WTC11 (cell line): ENCODE measurements around the gene ZCWPW2. TPM values are rescaled to one million over a fixed set of nuclear protein-coding genes. Genes with fewer than 3 reads are reported as not detected.

Experiments used
- ATAC-seq: fragments of 200-7000 bp; cut with Tn5 transposase; 2 replicates; pipeline ENCODE4 v1.10.0; 2021; ENCODE audit warnings: mild to moderate bottlenecking, moderate library complexity
- Bru-seq: library from RNA; stranded (reverse); fragments of 400-500 nt; gene quantifications from one replicate; lab custom pipeline; 2021; lab: Mats Ljungman, UMichigan
- CTCF ChIA-PET: fragments of 300-600 bp; sonication (Branson Sonifier 250); formaldehyde crosslinking; loops from one replicate; lab custom pipeline; 2021; ENCODE audit warnings: antibody characterized with exemption; lab: Charles Lee
- POLR2A ChIA-PET: fragments of 350-600 bp; sonication (Branson Sonifier 250); formaldehyde crosslinking; loops from one replicate; lab custom pipeline; 2021; ENCODE audit warnings: antibody characterized with exemption; lab: Charles Lee
- DNase-seq: peaks from one replicate; pipeline ENCODE4 v3.0.0; 2021; ENCODE audit warnings: low spot score
- H3K27ac Mint-ChIP-seq: 2 replicates; pipeline ENCODE4 v1.8.0; 2021; ENCODE audit warnings: mixed read lengths
- H3K27me3 Mint-ChIP-seq: 2 replicates; pipeline ENCODE4 v1.8.0; 2021; ENCODE audit warnings: low read depth, mild to moderate bottlenecking, moderate library complexity, mixed read lengths
- H3K36me3 Mint-ChIP-seq: 2 replicates; pipeline ENCODE4 v1.8.0; 2021; ENCODE audit warnings: mixed read lengths
- H3K4me1 Mint-ChIP-seq: 2 replicates; pipeline ENCODE4 v1.8.0; 2022; ENCODE audit warnings: mixed read lengths
- H3K4me3 Mint-ChIP-seq: 2 replicates; pipeline ENCODE4 v1.8.0; 2021; ENCODE audit warnings: mild to moderate bottlenecking, moderate library complexity, mixed read lengths
- H3K9me3 Mint-ChIP-seq: 2 replicates; pipeline ENCODE4 v1.8.0; 2021; ENCODE audit warnings: mixed read lengths
- CBFB ChIP-seq: sonication (generic); formaldehyde crosslinking; IDR thresholded peaks from 2 replicates; pipeline ENCODE4 v1.8.1; 2022; ENCODE audit warnings: mild to moderate bottlenecking, low read depth, missing genetic modification reagents
- ELF4 ChIP-seq: sonication (generic); formaldehyde crosslinking; IDR thresholded peaks from 2 replicates; pipeline ENCODE4 v1.8.1; 2022; ENCODE audit warnings: low read depth, mild to moderate bottlenecking, moderate library complexity, missing genetic modification reagents
- ESRRA ChIP-seq: sonication (generic); formaldehyde crosslinking; IDR thresholded peaks from 2 replicates; pipeline ENCODE4 v1.8.1; 2022; ENCODE audit warnings: mild to moderate bottlenecking, missing genetic modification reagents, borderline replicate concordance
- HMGA2 ChIP-seq: fragments of 250-450 bp; sonication (Bioruptor Pico); IDR thresholded peaks from 2 replicates; pipeline ENCODE4 v1.4.0; 2021; ENCODE audit warnings: mild to moderate bottlenecking, moderate library complexity
- MYBL2 ChIP-seq: sonication (generic); formaldehyde crosslinking; IDR thresholded peaks from 2 replicates; pipeline ENCODE4 v1.8.1; 2023; ENCODE audit warnings: mild to moderate bottlenecking, moderate library complexity, missing genetic modification reagents
- NR1H2 ChIP-seq: sonication (generic); formaldehyde crosslinking; IDR thresholded peaks from 2 replicates; pipeline ENCODE4 v1.9.0; 2021; ENCODE audit warnings: mild to moderate bottlenecking, moderate library complexity, missing genetic modification reagents
- OVOL2 ChIP-seq: fragments of 250-450 bp; sonication (Bioruptor Pico); IDR thresholded peaks from 2 replicates; pipeline ENCODE4 v1.9.0; 2021; ENCODE audit warnings: mild to moderate bottlenecking, borderline replicate concordance
- SMAD4 ChIP-seq: sonication (generic); formaldehyde crosslinking; IDR thresholded peaks from 2 replicates; pipeline ENCODE4 v1.8.0; 2022; ENCODE audit warnings: mild to moderate bottlenecking, missing genetic modification reagents
- SOX15 ChIP-seq: fragments of 250-450 bp; sonication (Bioruptor Pico); IDR thresholded peaks from 2 replicates; pipeline ENCODE4 v1.9.0; 2021; ENCODE audit warnings: mild to moderate bottlenecking
- TCF7 ChIP-seq: sonication (generic); formaldehyde crosslinking; IDR thresholded peaks from 2 replicates; pipeline ENCODE4 v1.8.0; 2022; ENCODE audit warnings: mild to moderate bottlenecking, low read depth, missing genetic modification reagents, moderate library complexity
- TEAD1 ChIP-seq: sonication (generic); formaldehyde crosslinking; IDR thresholded peaks from 2 replicates; pipeline ENCODE4 v1.8.0; 2022; ENCODE audit warnings: mild to moderate bottlenecking, missing genetic modification reagents
- TEAD4 ChIP-seq: sonication (generic); formaldehyde crosslinking; IDR thresholded peaks from 2 replicates; pipeline ENCODE4 v1.8.0; 2022; ENCODE audit warnings: mild to moderate bottlenecking, missing genetic modification reagents
- TP53 ChIP-seq: sonication (generic); formaldehyde crosslinking; IDR thresholded peaks from 2 replicates; pipeline ENCODE4 v1.8.1; 2023; ENCODE audit warnings: mild to moderate bottlenecking, missing genetic modification reagents
- ZNF121 ChIP-seq: sonication (generic); formaldehyde crosslinking; IDR thresholded peaks from 2 replicates; pipeline ENCODE4 v1.8.0; 2023; ENCODE audit warnings: missing genetic modification reagents
- ZNF317 ChIP-seq: sonication (generic); formaldehyde crosslinking; IDR thresholded peaks from 2 replicates; pipeline ENCODE4 v1.8.1; 2023; ENCODE audit warnings: low read depth, mild to moderate bottlenecking, moderate library complexity, missing genetic modification reagents, borderline replicate concordance
- long read RNA-seq, 3 experiments: library from RNA in 1 of 3; library from capped mRNA in 1 of 3; library from polyadenylated mRNA in 1 of 3; unstranded in 2 of 3; stranded (forward) in 1 of 3; transcript quantifications; one replicate each; pipeline ENCODE4 v2.0.0, GENCODE V29; 2021
- total RNA-seq: library from RNA; stranded (reverse); gene quantifications from 3 replicates; pipeline ENCODE4 v1.2.3, GENCODE V29; 2021
- TF ChIP-seq, protein P1 (sequence below): sonication (generic); formaldehyde crosslinking; IDR thresholded peaks from 2 replicates; pipeline ENCODE4 v1.8.1; 2022; ENCODE audit warnings: low read depth, missing genetic modification reagents, borderline replicate concordance
- TF ChIP-seq, protein P2 (sequence below): fragments of 250-450 bp; sonication (Bioruptor Pico); IDR thresholded peaks from 2 replicates; pipeline ENCODE4 v1.9.0; 2021; ENCODE audit warnings: moderate library complexity, mild to moderate bottlenecking, inconsistent platforms, borderline replicate concordance
- TF ChIP-seq, protein P3 (sequence below): sonication (generic); formaldehyde crosslinking; IDR thresholded peaks from 2 replicates; pipeline ENCODE4 v1.8.1; 2022; ENCODE audit warnings: missing genetic modification reagents, borderline replicate concordance
- TF ChIP-seq, protein P4 (sequence below): sonication (generic); formaldehyde crosslinking; IDR thresholded peaks from 2 replicates; pipeline ENCODE4 v1.8.0; 2023; ENCODE audit warnings: missing genetic modification reagents
- TF ChIP-seq, protein P5 (sequence below): fragments of 250-450 bp; sonication (Bioruptor Pico); IDR thresholded peaks from 2 replicates; pipeline ENCODE4 v2.1.2; 2022; ENCODE audit warnings: mild to moderate bottlenecking, moderate library complexity
- TF ChIP-seq, protein P6 (sequence below): sonication (generic); formaldehyde crosslinking; IDR thresholded peaks from 2 replicates; pipeline ENCODE4 v1.8.1; 2023; ENCODE audit warnings: mild to moderate bottlenecking, missing genetic modification reagents, borderline replicate concordance
- TF ChIP-seq, protein P7 (sequence below): sonication (generic); formaldehyde crosslinking; IDR thresholded peaks from 2 replicates; pipeline ENCODE4 v1.8.1; 2022; ENCODE audit warnings: mild to moderate bottlenecking, moderate library complexity, missing genetic modification reagents

ZCWPW2 gene, protein sequence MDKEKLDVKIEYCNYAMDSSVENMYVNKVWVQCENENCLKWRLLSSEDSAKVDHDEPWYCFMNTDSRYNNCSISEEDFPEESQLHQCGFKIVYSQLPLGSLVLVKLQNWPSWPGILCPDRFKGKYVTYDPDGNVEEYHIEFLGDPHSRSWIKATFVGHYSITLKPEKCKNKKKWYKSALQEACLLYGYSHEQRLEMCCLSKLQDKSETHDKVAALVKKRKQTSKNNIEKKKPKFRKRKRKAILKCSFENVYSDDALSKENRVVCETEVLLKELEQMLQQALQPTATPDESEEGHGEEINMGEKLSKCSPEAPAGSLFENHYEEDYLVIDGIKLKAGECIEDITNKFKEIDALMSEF
- total RNA-seq (0.22 to 0.34 TPM (median 0.27 TPM) in 3 replicates), Bru-seq, nascent RNA (percentile 35 among the genes with signal in this experiment)
- long read RNA-seq, experiment 1, partial matches to known transcripts: 0 of 4 reads
- long read RNA-seq, experiment 1, other reads (novel, unspliced or antisense): 4 of 4 reads
- long read RNA-seq, experiment 2: 0 reads
- long read RNA-seq, experiment 3, partial matches to known transcripts: 0 of 3 reads
- long read RNA-seq, experiment 3, other reads (novel, unspliced or antisense): 3 of 3 reads

DNA sequence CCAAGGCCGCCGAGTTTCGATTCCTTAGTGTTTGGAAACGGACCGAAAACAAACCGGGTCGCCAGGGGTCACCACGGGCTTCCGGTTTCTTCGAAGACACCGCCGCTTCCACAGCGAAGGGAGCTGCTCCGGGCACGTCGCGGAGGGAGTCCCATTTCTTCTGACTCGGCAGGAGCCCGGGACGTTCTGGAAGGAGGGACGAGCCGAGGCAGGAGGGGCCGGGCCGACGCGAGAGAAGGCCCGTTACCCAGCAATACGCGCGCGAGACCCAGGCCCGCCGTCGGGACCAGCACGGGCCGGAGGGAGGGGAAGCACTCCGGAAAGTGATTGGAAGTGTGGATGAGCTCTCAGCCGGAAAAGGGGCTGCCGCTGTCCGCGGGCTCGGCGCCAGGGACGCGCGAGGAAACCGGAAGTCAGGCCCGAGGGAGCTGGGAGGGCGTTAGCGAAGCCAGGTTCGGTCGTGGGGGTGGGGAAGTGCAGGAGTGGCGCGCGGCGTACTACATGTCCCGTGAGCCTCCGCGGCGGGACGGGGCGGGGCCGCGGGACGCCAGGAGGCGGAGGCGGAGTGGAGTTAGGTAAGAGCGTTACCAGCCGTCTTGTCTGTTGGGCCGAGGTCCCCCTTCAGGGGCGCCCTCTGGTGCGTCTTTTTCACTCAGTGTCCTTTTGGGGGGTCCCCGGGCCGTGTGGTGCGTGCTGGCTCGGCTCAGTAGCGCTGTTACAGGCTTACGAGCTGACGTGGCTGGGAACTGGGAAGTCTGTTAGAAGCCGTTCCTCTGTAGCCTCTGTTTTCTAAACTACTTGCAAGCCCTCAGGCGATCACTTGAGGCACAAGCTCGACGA, at the start of gene ZCWPW2, which contains the start of gene AZI2:
Gene ZCWPW2, plus strand, starts transcription at position 93 of the 840 bp plus-strand sequence. CDS start 64,348 bp downstream, outside the sequence.
Gene AZI2, minus strand, starts transcription at position 196 of the 840 bp plus-strand sequence. CDS start 8,207 bp downstream, outside the sequence.
- peak within 1 kb of the TSS; percentile 91 for H3K4me3 Mint-ChIP-seq
- ATAC-seq (peak; percentile 85), DNase-seq (peak; percentile 89)
- H3K9me3 Mint-ChIP-seq: peaks cover 8% of the 10 kb centered on the region
- ChIA-PET CTCF (interaction anchor here (0.8 to 2.1 kb wide), 9 partner anchors 9 to 637 kb away, joined by 3 to 8 read pairs (median 4); partner anchors contain the start of gene EOMES), POLR2A (interaction anchor here (0.6 to 1.3 kb wide), 7 partner anchors 11 to 1410 kb away, joined by 3 to 5 read pairs (median 4); partner anchors contain the start of gene CMC1)
- H3K4me1 Mint-ChIP-seq: peaks cover 27% of the 10 kb centered on the region
- H3K27me3 Mint-ChIP-seq: no peaks in the 10 kb centered on the region
- H3K27ac Mint-ChIP-seq: peak within 1 kb of the TSS; percentile 90
- peaks cover 8% of the 10 kb centered on the region for H3K36me3 Mint-ChIP-seq
- TF ChIP-seq HMGA2 (CRISPR knock-in tag) (no peak), ELF4 (CRISPR knock-in tag) (no peak), MYBL2 (CRISPR knock-in tag) (peak; percentile 27; the same call in 1 of the 2 replicates), ZNF317 (no peak), NR1H2 (CRISPR knock-in tag) (no peak), ZNF121 (CRISPR knock-in tag) (peak; percentile 37; the same call in 1 of the 2 replicates), ESRRA (CRISPR knock-in tag) (0 out of 2 replicates have a peak, but pooled peaks have one; percentile 54), SOX15 (CRISPR knock-in tag) (no peak), TEAD1 (CRISPR knock-in tag) (peak; percentile 16), CBFB (CRISPR knock-in tag) (no peak), TEAD4 (no peak), SMAD4 (CRISPR knock-in tag) (no peak), TCF7 (CRISPR knock-in tag) (no peak), TP53 (peak; percentile 87), OVOL2 (CRISPR knock-in tag) (no peak)
- TF ChIP-seq, protein P1, sequence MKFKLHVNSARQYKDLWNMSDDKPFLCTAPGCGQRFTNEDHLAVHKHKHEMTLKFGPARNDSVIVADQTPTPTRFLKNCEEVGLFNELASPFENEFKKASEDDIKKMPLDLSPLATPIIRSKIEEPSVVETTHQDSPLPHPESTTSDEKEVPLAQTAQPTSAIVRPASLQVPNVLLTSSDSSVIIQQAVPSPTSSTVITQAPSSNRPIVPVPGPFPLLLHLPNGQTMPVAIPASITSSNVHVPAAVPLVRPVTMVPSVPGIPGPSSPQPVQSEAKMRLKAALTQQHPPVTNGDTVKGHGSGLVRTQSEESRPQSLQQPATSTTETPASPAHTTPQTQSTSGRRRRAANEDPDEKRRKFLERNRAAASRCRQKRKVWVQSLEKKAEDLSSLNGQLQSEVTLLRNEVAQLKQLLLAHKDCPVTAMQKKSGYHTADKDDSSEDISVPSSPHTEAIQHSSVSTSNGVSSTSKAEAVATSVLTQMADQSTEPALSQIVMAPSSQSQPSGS (CRISPR knock-in tag): no peak
- TF ChIP-seq, protein P2, sequence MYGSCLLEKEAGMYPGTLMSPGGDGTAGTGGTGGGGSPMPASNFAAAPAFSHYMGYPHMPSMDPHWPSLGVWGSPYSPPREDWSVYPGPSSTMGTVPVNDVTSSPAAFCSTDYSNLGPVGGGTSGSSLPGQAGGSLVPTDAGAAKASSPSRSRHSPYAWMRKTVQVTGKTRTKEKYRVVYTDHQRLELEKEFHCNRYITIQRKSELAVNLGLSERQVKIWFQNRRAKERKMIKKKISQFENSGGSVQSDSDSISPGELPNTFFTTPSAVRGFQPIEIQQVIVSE: no peak
- TF ChIP-seq, protein P3, sequence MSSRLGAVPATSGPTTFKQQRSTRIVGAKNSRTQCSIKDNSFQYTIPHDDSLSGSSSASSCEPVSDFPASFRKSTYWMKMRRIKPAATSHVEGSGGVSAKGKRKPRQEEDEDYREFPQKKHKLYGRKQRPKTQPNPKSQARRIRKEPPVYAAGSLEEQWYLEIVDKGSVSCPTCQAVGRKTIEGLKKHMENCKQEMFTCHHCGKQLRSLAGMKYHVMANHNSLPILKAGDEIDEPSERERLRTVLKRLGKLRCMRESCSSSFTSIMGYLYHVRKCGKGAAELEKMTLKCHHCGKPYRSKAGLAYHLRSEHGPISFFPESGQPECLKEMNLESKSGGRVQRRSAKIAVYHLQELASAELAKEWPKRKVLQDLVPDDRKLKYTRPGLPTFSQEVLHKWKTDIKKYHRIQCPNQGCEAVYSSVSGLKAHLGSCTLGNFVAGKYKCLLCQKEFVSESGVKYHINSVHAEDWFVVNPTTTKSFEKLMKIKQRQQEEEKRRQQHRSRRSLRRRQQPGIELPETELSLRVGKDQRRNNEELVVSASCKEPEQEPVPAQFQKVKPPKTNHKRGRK: no peak
- TF ChIP-seq, protein P4, sequence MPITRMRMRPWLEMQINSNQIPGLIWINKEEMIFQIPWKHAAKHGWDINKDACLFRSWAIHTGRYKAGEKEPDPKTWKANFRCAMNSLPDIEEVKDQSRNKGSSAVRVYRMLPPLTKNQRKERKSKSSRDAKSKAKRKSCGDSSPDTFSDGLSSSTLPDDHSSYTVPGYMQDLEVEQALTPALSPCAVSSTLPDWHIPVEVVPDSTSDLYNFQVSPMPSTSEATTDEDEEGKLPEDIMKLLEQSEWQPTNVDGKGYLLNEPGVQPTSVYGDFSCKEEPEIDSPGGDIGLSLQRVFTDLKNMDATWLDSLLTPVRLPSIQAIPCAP (CRISPR knock-in tag): peak; percentile 70; the same call in 1 of the 2 replicates
- TF ChIP-seq, protein P5, sequence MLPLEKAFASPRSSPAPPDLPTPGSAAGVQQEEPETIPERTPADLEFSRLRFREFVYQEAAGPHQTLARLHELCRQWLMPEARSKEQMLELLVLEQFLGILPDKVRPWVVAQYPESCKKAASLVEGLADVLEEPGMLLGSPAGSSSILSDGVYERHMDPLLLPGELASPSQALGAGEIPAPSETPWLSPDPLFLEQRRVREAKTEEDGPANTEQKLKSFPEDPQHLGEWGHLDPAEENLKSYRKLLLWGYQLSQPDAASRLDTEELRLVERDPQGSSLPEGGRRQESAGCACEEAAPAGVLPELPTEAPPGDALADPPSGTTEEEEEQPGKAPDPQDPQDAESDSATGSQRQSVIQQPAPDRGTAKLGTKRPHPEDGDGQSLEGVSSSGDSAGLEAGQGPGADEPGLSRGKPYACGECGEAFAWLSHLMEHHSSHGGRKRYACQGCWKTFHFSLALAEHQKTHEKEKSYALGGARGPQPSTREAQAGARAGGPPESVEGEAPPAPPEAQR: no peak
- TF ChIP-seq, protein P6, sequence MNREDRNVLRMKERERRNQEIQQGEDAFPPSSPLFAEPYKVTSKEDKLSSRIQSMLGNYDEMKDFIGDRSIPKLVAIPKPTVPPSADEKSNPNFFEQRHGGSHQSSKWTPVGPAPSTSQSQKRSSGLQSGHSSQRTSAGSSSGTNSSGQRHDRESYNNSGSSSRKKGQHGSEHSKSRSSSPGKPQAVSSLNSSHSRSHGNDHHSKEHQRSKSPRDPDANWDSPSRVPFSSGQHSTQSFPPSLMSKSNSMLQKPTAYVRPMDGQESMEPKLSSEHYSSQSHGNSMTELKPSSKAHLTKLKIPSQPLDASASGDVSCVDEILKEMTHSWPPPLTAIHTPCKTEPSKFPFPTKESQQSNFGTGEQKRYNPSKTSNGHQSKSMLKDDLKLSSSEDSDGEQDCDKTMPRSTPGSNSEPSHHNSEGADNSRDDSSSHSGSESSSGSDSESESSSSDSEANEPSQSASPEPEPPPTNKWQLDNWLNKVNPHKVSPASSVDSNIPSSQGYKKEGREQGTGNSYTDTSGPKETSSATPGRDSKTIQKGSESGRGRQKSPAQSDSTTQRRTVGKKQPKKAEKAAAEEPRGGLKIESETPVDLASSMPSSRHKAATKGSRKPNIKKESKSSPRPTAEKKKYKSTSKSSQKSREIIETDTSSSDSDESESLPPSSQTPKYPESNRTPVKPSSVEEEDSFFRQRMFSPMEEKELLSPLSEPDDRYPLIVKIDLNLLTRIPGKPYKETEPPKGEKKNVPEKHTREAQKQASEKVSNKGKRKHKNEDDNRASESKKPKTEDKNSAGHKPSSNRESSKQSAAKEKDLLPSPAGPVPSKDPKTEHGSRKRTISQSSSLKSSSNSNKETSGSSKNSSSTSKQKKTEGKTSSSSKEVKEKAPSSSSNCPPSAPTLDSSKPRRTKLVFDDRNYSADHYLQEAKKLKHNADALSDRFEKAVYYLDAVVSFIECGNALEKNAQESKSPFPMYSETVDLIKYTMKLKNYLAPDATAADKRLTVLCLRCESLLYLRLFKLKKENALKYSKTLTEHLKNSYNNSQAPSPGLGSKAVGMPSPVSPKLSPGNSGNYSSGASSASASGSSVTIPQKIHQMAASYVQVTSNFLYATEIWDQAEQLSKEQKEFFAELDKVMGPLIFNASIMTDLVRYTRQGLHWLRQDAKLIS (CRISPR knock-in tag): no peak; the same call in 1 of the 2 replicates
- TF ChIP-seq, protein P7, sequence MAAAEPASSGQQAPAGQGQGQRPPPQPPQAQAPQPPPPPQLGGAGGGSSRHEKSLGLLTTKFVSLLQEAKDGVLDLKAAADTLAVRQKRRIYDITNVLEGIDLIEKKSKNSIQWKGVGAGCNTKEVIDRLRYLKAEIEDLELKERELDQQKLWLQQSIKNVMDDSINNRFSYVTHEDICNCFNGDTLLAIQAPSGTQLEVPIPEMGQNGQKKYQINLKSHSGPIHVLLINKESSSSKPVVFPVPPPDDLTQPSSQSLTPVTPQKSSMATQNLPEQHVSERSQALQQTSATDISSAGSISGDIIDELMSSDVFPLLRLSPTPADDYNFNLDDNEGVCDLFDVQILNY (CRISPR knock-in tag): no peak; the same call in 1 of the 2 replicates
